ENCODE data around the gene ILDR1.

DNA sequence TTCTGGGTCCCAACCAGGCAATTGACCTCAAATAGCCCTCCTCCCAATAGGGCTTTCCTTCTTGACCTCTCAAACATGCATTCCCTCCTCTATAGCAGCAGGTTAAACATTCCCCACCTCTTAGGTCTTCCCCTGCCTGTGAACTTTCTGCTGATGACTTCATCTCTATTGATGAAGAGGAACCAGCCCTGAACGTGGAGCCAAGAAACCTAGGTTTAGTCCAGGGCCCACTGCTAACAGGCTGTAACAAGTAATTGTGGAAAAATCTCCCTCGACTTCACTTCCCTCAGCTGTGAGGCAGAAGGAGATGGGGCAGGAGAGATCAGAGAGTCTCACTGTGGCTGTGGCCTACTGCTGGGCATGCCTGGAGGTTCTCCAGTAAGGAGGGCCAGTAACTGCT, 24.7 kb downstream of the ILDR1 start:
- TF ChIP-seq, protein P1, sequence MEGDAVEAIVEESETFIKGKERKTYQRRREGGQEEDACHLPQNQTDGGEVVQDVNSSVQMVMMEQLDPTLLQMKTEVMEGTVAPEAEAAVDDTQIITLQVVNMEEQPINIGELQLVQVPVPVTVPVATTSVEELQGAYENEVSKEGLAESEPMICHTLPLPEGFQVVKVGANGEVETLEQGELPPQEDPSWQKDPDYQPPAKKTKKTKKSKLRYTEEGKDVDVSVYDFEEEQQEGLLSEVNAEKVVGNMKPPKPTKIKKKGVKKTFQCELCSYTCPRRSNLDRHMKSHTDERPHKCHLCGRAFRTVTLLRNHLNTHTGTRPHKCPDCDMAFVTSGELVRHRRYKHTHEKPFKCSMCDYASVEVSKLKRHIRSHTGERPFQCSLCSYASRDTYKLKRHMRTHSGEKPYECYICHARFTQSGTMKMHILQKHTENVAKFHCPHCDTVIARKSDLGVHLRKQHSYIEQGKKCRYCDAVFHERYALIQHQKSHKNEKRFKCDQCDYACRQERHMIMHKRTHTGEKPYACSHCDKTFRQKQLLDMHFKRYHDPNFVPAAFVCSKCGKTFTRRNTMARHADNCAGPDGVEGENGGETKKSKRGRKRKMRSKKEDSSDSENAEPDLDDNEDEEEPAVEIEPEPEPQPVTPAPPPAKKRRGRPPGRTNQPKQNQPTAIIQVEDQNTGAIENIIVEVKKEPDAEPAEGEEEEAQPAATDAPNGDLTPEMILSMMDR (conservative IDR thresholded peaks at IDR 0.05; ENCODE audit: low read length): no peak
- TF ChIP-seq EZH2phosphoT487 (IDR thresholded peaks at IDR 0.05; ENCODE audit: borderline replicate concordance, low read depth, low read length): no peak
